HFFc6 (cell line): Measurements from ENCODE around the gene MPP4. TPM values are rescaled to one million over a fixed set of nuclear protein-coding genes. Genes with fewer than 3 reads are reported as not detected.

Source experiments
- DNase-seq: peaks from one replicate; pipeline ENCODE4 v3.0.0-alpha.2; 2018
- H3K27ac Mint-ChIP-seq: 2 replicates; pipeline ENCODE4 v1.8.0; 2020; ENCODE audit warnings: mild to moderate bottlenecking, mixed read lengths
- H3K27me3 Mint-ChIP-seq: 2 replicates; pipeline ENCODE4 v1.8.0; 2021; ENCODE audit warnings: mild to moderate bottlenecking, moderate library complexity, mixed read lengths; ENCODE audit not compliant: insufficient read depth
- H3K36me3 Mint-ChIP-seq: 2 replicates; pipeline ENCODE4 v1.8.0; 2021; ENCODE audit warnings: low read depth, mixed read lengths
- H3K4me1 Mint-ChIP-seq: 2 replicates; pipeline ENCODE4 v1.8.0; 2020; ENCODE audit warnings: low read depth, mixed read lengths
- H3K4me3 Mint-ChIP-seq: 2 replicates; pipeline ENCODE4 v1.8.0; 2020; ENCODE audit warnings: mild to moderate bottlenecking, moderate library complexity, mixed read lengths
- H3K9me3 Mint-ChIP-seq: 2 replicates; pipeline ENCODE4 v1.8.0; 2020; ENCODE audit warnings: mild to moderate bottlenecking, mixed read lengths
- CTCF ChIP-seq: fragments of 200-600 bp; sonication (generic); IDR thresholded peaks from 2 replicates; pipeline ENCODE4 v1.5.0; 2021; ENCODE audit warnings: antibody characterized with exemption, mild to moderate bottlenecking
- total RNA-seq, 6 experiments: library from RNA; stranded (reverse); fragmentation: NEBNext Ultra II Directional; extraction: Animal tissue kit (Norgen Biotek cat#: 25700); gene quantifications; 2 replicates in 1 of 6; 3 replicates in 5 of 6; pipeline ENCODE4 v1.2.3, GENCODE V29; 2021

The MPP4 gene
- total RNA-seq, 6 experiments from 2014 or later = 2.7 to 6.7 (median 3.7) TPM

- Mint-ChIP-seq H3K36me3 (peaks cover 47% of the 10 kb centered on the region), H3K27me3 (no peaks in the 10 kb centered on the region; the same call in none of the 2 replicates), H3K4me3 (no peak overlapping the region), H3K4me1 (peaks cover 47% of the 10 kb centered on the region), H3K9me3 (no peaks in the 10 kb centered on the region), H3K27ac (peak overlapping the region; percentile 64)
- no peak for TF ChIP-seq CTCF
- peak; percentile 30 for DNase-seq
Measured at GRCh38 chr2:201638326-201638725, 60.1 kb downstream of the MPP4 start.

- DNase-seq = no peak
- H3K36me3 Mint-ChIP-seq = peaks cover 48% of the 10 kb centered on the region
- H3K4me3 Mint-ChIP-seq = no peak overlapping the region
- peaks cover 25% of the 10 kb centered on the region for H3K4me1 Mint-ChIP-seq
- no peak overlapping the region for H3K27ac Mint-ChIP-seq
- no peak for TF ChIP-seq CTCF
- no peaks in the 10 kb centered on the region; the same call in 1 of the 2 replicates for H3K27me3 Mint-ChIP-seq
- H3K9me3 Mint-ChIP-seq = no peaks in the 10 kb centered on the region
Measured at GRCh38 chr2:201633661-201634249, 64.7 kb downstream of the MPP4 start.

- TF ChIP-seq CTCF = no peak
- H3K27ac Mint-ChIP-seq = no peak overlapping the region
- peaks cover 21% of the 10 kb centered on the region for H3K4me1 Mint-ChIP-seq
- DNase-seq = no peak
- no peak overlapping the region for H3K4me3 Mint-ChIP-seq
- peaks cover 29% of the 10 kb centered on the region for H3K36me3 Mint-ChIP-seq
- H3K9me3 Mint-ChIP-seq = no peaks in the 10 kb centered on the region
- no peaks in the 10 kb centered on the region for H3K27me3 Mint-ChIP-seq
Measured at GRCh38 chr2:201631041-201631440, 67.4 kb downstream of the MPP4 start.

GRCh38 chr2:201630577-201630976 lies 67.9 kb downstream of the MPP4 start:
- no peaks in the 10 kb centered on the region for H3K27me3 Mint-ChIP-seq
- no peak overlapping the region for H3K27ac Mint-ChIP-seq
- H3K36me3 Mint-ChIP-seq = peaks cover 28% of the 10 kb centered on the region

GRCh38 chr2:201628545-201628944 lies 69.9 kb downstream of the MPP4 start:
- H3K36me3 Mint-ChIP-seq = peaks cover 23% of the 10 kb centered on the region
- H3K27ac Mint-ChIP-seq = peak overlapping the region; percentile 25; the same call in 1 of the 2 replicates
- no peak for TF ChIP-seq CTCF
- no peaks in the 10 kb centered on the region for H3K9me3 Mint-ChIP-seq
- H3K4me3 Mint-ChIP-seq = no peak overlapping the region
- peaks cover 14% of the 10 kb centered on the region for H3K4me1 Mint-ChIP-seq
- peak; percentile 45 for DNase-seq
- no peaks in the 10 kb centered on the region for H3K27me3 Mint-ChIP-seq

More at GRCh38 chr2:201630577-201630976, 67.9 kb downstream of the MPP4 start:
- no peak for TF ChIP-seq CTCF
- Mint-ChIP-seq H3K4me1 (peaks cover 21% of the 10 kb centered on the region), H3K9me3 (no peaks in the 10 kb centered on the region), H3K4me3 (no peak overlapping the region)
- no peak for DNase-seq
